Measurements from ENCODE around the gene DLGAP1. TPM values are rescaled to one million over a fixed set of nuclear protein-coding genes. Genes with fewer than 3 reads are reported as not detected.

The DLGAP1 gene
- total and polyA plus RNA-seq, 10 donors = 0.11 to 6.0 (median 2.1) TPM

- Histone ChIP-seq H3K27ac (no peak overlapping the region), H3K4me3 (no peak overlapping the region)
- intact Hi-C loops (cut with DNase I; ENCODE audit: low total_unique reads) = loop anchor here (10.0 kb wide), 1 partner anchor 169 kb away; no protein-coding TSS in a partner anchor
These were observed 581.4 kb downstream of the DLGAP1 start for GRCh38 chr18:3873698-3874097.

GRCh38 chr18:3873211-3873610 lies 581.9 kb downstream of the DLGAP1 start:
- intact Hi-C loops (cut with DNase I; ENCODE audit: low total_unique reads) = loop anchor here (10.0 kb wide), 1 partner anchor 168 kb away; no protein-coding TSS in a partner anchor
- no peaks in the 10 kb centered on the region for H3K9me3 ChIP-seq
- H3K27me3 ChIP-seq (replicated peaks in 1 of 7) = peaks cover 0 to 20% (median 0%) of the 10 kb centered on the region in 7 donors
- no peaks in the 10 kb centered on the region for H3K36me3 ChIP-seq
- peaks cover 0 to 30% (median 2%) of the 10 kb centered on the region in 6 donors for H3K4me1 ChIP-seq
- DNase-seq = no peak
- no peak overlapping the region for H3K27ac ChIP-seq
- no peak overlapping the region for H3K4me3 ChIP-seq
- TF ChIP-seq POLR2AphosphoS5 (IDR thresholded peaks at IDR 0.05) = no peak
- TF ChIP-seq POLR2A (IDR thresholded peaks at IDR 0.05) = no peak
- TF ChIP-seq CTCF (IDR thresholded peaks at IDR 0.05 in 8 of 11, conservative IDR thresholded peaks at IDR 0.05 in 3 of 11) = no peak

More at GRCh38 chr18:3873698-3874097, 581.4 kb downstream of the DLGAP1 start:
- H3K4me1 ChIP-seq = peaks cover 0 to 32% (median 2%) of the 10 kb centered on the region in 6 donors
- no peaks in the 10 kb centered on the region for H3K36me3 ChIP-seq
- peaks cover 0 to 20% (median 0%) of the 10 kb centered on the region in 7 donors for H3K27me3 ChIP-seq (replicated peaks in 1 of 7)
- no peaks in the 10 kb centered on the region for H3K9me3 ChIP-seq
- TF ChIP-seq CTCF (IDR thresholded peaks at IDR 0.05 in 8 of 11, conservative IDR thresholded peaks at IDR 0.05 in 3 of 11) (no peak), POLR2AphosphoS5 (IDR thresholded peaks at IDR 0.05) (no peak), POLR2A (IDR thresholded peaks at IDR 0.05) (no peak)
- DNase-seq = no peak
- WGBS, 5 donors = 80 to 94% (median 89%) methylated on average over 1 of the region's 1 CpG

GRCh38 chr18:3872641-3873040 lies 582.5 kb downstream of the DLGAP1 start:
- no peak overlapping the region for H3K4me3 ChIP-seq
- WGBS, 5 donors = 69 to 85% (median 78%) methylated on average over 2 of the region's 2 CpGs

More at GRCh38 chr18:3872641-3873040, 582.5 kb downstream of the DLGAP1 start:
- Histone ChIP-seq H3K9me3 (no peaks in the 10 kb centered on the region), H3K27ac (no peak overlapping the region), H3K4me1 (peaks cover 0 to 24% (median 2%) of the 10 kb centered on the region in 6 donors), H3K27me3 (replicated peaks in 1 of 7) (peaks cover 0 to 16% (median 0%) of the 10 kb centered on the region in 7 donors), H3K36me3 (no peaks in the 10 kb centered on the region)
- intact Hi-C loops (cut with DNase I; ENCODE audit: low total_unique reads) = loop anchor here (10.0 kb wide), 1 partner anchor 168 kb away; no protein-coding TSS in a partner anchor
- no peak for TF ChIP-seq POLR2A (IDR thresholded peaks at IDR 0.05)
- no peak for TF ChIP-seq CTCF (IDR thresholded peaks at IDR 0.05 in 8 of 11, conservative IDR thresholded peaks at IDR 0.05 in 3 of 11)
- TF ChIP-seq POLR2AphosphoS5 (IDR thresholded peaks at IDR 0.05) = no peak
- no peak for DNase-seq

Data from spleen (tissue), 11 donors.